ENCODE results near the gene TPGS2.
"Not testable (repeated sequence)": the region's sequence is repeated elsewhere in the genome, so short reads cannot be mapped to it uniquely, and the experiment has no call there.

TPGS2 gene

GRCh38 chr18:36771245-36771644, 57.6 kb downstream of the TPGS2 start:
- no peak for DNase-seq

- DNase-seq = no peak
Measured at GRCh38 chr18:36770315-36770946, 58.4 kb downstream of the TPGS2 start.

- DNase-seq = peak; percentile 27 to 30
Measured at GRCh38 chr18:36769611-36770314, 59.0 kb downstream of the TPGS2 start.

GRCh38 chr18:36769172-36769571, 59.6 kb downstream of the TPGS2 start:
- no peak for DNase-seq

DNA sequence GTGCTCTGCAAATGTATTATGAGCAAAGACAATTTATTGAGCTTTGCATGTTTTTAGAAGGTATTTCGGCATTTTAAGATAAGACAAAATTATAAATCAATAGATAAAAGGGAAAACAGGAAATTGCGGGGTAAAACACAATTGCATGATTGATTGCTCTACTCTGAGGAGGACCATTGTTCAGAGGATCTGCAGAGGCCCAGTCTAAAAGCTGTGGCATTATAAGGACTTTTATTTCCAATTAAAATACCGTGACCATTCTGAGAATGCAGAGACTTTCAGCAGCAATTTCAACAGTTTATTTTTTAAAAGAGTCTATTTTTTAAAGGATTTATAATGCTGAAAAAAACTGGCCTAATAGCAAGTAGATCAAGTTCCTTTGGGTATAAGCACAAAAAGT, 62.0 kb downstream of the TPGS2 start:
- no peak for DNase-seq

DNA sequence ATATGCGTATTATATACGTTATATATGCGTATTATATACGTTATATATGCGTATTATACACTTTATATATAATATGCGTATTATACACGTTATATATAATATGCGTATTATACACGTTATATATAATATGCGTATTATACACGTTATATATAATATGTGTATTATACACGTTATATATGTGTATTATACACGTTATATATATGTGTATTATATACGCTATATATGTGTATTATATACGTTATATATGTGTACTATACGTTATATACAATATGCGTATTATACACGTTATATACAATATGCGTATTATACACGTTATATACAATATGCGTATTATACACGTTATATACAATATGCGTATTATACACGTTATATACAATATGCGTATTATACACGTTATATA, 65.8 kb downstream of the TPGS2 start:
- DNase-seq = not testable (repeated sequence)

DNA sequence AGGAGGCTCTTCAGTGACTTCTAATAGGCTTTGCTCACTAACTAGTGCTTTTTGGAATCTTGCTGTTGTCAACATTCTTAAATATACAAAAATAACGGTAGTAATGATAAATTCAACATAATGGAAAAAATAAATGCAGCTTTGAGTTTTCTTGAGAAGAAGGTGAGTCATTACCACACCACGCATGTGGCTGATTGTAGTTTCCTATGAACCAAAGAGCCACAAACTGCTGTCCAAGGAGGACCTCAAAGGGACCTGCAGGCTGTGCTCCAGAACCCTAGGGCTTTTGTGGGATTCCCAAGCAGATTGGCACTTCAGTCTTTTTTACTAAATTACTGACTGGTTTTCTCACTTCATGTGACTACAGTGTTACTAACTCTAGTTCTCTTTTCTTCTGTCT, 66.7 kb downstream of the TPGS2 start:
- no peak for DNase-seq

DNA sequence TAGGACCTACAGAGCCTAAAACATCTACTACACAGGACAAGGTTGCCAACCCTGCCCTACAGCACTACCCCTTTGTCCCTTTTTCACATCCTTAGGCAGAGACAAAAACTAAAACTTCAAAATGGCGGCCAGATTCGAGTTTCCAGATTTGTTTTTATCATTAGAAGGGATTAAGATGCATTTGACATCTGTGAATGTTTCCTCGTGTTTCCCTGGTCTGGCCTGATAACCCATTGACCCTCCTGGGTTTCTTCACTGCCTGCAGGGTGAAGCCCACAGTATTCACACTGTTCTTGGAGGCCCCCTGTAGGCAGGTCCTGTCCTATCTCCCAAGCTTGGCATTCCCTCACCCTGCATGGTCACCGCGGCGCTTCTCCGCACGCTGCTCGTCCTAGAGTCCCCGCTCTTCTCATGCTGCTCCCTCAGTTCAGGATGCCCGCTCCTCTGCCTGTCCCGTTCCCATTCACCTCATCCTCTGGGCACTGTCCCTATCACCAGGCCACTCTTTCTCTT, 67.6 kb downstream of the TPGS2 start:
- no peak for DNase-seq

- no peak for DNase-seq
Measured at GRCh38 chr18:36760598-36760997, 68.2 kb downstream of the TPGS2 start.

DNA sequence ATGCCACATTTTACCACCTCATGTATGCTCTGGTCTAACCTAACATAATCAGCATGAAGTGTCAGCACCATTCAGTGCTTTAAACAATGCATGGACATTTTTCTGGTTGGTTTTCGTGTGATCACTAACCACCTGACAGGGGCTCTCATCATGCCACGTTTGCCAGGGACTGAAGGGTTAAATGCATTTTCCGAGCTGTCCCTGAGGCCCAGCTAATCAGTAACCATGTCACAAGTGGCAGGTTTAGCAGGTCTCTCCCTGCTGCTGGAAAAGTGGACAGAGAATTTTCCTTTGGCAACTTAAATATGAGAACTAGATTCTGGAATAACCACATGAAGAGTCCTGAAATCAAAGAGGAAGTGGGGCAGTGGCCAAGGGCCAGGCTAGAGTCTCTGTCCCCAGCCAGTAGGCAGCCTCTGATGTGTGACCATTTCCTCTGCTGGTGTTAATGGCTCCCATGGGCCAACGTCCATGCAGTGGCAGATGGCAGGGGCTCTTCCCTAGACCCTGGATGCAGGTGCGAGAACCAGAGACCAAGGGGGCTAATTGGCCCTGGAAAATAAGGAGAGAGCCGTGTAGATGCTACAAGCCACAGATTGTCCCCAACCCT, 69.5 kb downstream of the TPGS2 start:
- DNase-seq = no peak

DNA sequence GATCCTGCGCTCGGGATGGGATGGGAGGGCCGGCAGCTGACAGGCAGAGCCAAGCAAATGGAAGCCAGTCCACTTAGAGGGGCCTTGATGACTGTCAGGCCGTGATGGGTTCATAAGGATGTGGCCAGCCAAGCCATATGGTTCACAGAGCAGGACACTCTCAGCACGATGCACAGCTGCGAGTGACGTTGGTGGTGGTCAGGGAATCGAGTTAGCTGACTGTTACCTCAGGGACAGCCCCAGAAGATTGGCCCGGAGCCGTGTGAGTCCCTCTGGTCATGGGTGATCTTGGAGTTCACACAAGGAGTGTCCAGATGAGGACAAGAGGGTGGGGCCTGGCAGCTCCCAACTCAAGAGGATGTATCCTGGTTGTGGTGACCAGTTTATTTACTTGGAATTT, 70.2 kb downstream of the TPGS2 start:
- DNase-seq = no peak

GRCh38 chr18:36757991-36758390, 70.8 kb downstream of the TPGS2 start:
- no peak for DNase-seq

DNA sequence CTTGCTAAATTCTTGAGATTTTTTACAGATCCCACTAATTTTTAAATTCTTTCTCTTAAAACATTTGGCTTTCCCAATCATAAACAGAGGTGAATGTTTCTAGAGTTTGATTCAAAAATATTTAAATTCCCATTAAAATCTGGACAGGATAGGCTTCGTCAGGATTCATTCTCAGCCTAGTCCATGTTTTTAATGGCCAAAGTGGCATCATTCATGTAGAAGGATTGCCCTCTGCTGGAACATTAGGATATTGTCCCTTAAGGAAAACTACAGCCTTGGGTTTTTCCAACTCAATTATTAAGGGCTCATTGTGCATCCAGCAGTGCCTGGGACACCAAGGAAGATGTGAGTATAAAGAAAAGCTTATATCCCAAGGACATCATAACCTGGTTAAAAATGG, 71.7 kb downstream of the TPGS2 start:
- DNase-seq = no peak

DNA sequence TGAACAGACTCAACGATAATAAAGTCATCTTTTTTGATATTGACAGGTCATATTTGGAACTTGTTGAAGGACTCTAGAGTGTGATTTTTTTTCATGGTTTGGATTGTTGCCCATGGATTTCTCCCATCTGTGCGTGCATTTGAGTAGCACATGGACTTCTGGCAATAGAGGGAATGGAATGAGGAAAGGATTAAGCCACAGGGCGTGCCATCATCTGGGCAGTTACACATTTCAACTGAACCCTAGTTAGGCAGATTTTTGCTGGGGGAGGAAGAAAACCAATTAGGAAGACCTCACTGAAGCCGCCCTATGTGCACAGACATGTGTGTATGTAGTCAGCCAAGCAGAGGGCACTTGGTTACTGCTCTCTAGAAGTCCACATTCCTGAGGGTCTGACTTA, 72.6 kb downstream of the TPGS2 start:
- DNase-seq = no peak

- no peak for DNase-seq
Measured at GRCh38 chr18:36752929-36753865, 75.6 kb downstream of the TPGS2 start.

DNA sequence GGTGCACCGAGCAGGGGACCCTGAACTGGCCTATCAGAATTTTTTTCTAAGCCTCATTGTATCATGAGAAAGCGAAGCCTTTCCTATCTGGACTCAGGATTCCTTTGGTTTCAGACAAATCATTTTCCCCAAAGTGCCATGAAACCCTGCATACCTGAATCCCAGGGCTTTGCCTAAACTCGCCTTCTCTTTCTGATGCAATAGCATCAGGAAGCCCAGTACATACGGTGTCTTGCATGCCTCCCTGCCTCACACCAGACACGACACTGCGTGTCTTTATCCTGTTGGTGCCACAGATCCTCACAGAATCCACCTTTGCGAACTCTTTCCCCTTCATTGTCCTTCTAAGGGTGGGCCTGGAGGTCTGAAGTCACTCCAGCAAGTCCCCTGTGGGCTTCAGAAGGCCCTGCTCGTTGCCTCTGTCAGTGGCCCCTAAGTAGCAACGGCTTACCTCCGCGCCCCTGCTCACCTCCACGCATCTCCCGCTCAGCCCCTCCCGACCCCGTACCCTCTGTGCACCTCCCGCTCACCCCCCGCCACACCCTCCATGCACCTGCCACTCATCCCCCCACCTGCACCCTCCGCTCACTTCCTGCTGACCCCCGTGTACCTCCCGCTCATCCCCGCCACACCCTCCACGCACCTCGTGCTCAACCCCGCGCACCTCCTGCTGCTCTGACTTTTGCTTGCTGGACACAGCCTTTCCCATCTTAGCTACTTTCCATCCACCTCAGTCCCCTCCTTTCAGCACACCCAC, 83.4 kb downstream of the TPGS2 start:
- no peak for DNase-seq

- DNase-seq = no peak
Measured at GRCh38 chr18:36744261-36744876, 84.4 kb downstream of the TPGS2 start.

All from activated T-cell treated with anti-CD3 and anti-CD28 coated beads, Interleukin-2, amount 50 U/mL, for 48 hours (primary cell).